ENCODE data around the gene HMCN1. TPM values are rescaled to one million over a fixed set of nuclear protein-coding genes. Genes with fewer than 3 reads are reported as not detected.

Gene HMCN1
- total RNA-seq, 1 experiment from 2014 or later, result 0.23 TPM

- in situ Hi-C loops (cut with HindIII; ENCODE audit: low pct_unique_long_range_greater_than_20kb, low sequenced_read_pairs), result no loop called here
- BruUV-seq (replicated peaks), result no TSS peak
- DNase-seq (ENCODE audit: low read depth, low spot score) (no peak), ATAC-seq (no peak)
- Histone ChIP-seq H3K27me3 (ENCODE audit: control insufficient read depth, insufficient read depth, low read length) (no peaks in the 10 kb centered on the region), H3K4me1 (ENCODE audit: control insufficient read depth, insufficient read depth, low read length) (no peaks in the 10 kb centered on the region), H3K4me3 (ENCODE audit: low read depth in 2 of 2, low read length in 2 of 2) (no peak overlapping the region), H3K36me3 (ENCODE audit: control insufficient read depth, insufficient read depth, low read length) (no peaks in the 10 kb centered on the region), H3K27ac (ENCODE audit: low read length) (no peak overlapping the region), H3K9me3 (ENCODE audit: control insufficient read depth, insufficient read depth, low read depth, low read length) (no peaks in the 10 kb centered on the region)
- CTCF ChIA-PET, result no interaction called here
- intact Hi-C loops (cut with micrococcal nuclease; ENCODE audit: unreplicated experiment), result no loop called here
- TF ChIP-seq SIN3A (IDR thresholded peaks at IDR 0.05; ENCODE audit: borderline replicate concordance, insufficient read depth, low read depth, low read length) (no peak), POLR2AphosphoS5 (IDR thresholded peaks at IDR 0.05; ENCODE audit: low read depth, low read length) (no peak), CTCF (IDR thresholded peaks at IDR 0.05) (no peak), REST (IDR thresholded peaks at IDR 0.05; ENCODE audit: insufficient read depth in 1 of 2, low read depth in 2 of 2, low read length in 1 of 2) (no peak), TCF7L2 (IDR thresholded peaks at IDR 0.05; ENCODE audit: low read depth, low read length) (no peak)
- POLR2A ChIA-PET, result no interaction called here
Measured at GRCh38 chr1:186016856-186017255, 282.7 kb downstream of the HMCN1 start.

GRCh38 chr1:186022184-186022583 is 288.0 kb downstream of the HMCN1 start:
- ATAC-seq (no peak), DNase-seq (ENCODE audit: low read depth, low spot score) (no peak)
- in situ Hi-C loops (cut with HindIII; ENCODE audit: low pct_unique_long_range_greater_than_20kb, low sequenced_read_pairs) (no loop called here), intact Hi-C loops (cut with micrococcal nuclease; ENCODE audit: unreplicated experiment) (no loop called here)
- ChIA-PET POLR2A (no interaction called here), CTCF (no interaction called here)
- Histone ChIP-seq H3K4me1 (ENCODE audit: control insufficient read depth, insufficient read depth, low read length) (no peaks in the 10 kb centered on the region), H3K36me3 (ENCODE audit: control insufficient read depth, insufficient read depth, low read length) (no peaks in the 10 kb centered on the region), H3K4me3 (ENCODE audit: low read depth in 2 of 2, low read length in 2 of 2) (no peak overlapping the region), H3K27ac (ENCODE audit: low read length) (no peak overlapping the region), H3K9me3 (ENCODE audit: control insufficient read depth, insufficient read depth, low read depth, low read length) (no peaks in the 10 kb centered on the region), H3K27me3 (ENCODE audit: control insufficient read depth, insufficient read depth, low read length) (no peaks in the 10 kb centered on the region)
- no peak for TF ChIP-seq POLR2AphosphoS5 (IDR thresholded peaks at IDR 0.05; ENCODE audit: low read depth, low read length)
- TF ChIP-seq CTCF (IDR thresholded peaks at IDR 0.05), result no peak
- no peak for TF ChIP-seq TCF7L2 (IDR thresholded peaks at IDR 0.05; ENCODE audit: low read depth, low read length)
- TF ChIP-seq SIN3A (IDR thresholded peaks at IDR 0.05; ENCODE audit: borderline replicate concordance, insufficient read depth, low read depth, low read length), result no peak
- TF ChIP-seq REST (IDR thresholded peaks at IDR 0.05; ENCODE audit: insufficient read depth in 1 of 2, low read depth in 2 of 2, low read length in 1 of 2), result no peak
- no TSS peak for BruUV-seq (replicated peaks)

Measured in Panc1 (cell line).